Endothelial cell of umbilical vein (primary cell): ENCODE measurements around the gene CYP19A1. TPM values are rescaled to one million over a fixed set of nuclear protein-coding genes. Genes with fewer than 3 reads are reported as not detected.

Experiments used
- BruUV-seq: library from RNA; stranded (reverse); fragments of 400-500 nt; replicated peaks from 2 replicates; lab custom pipeline; 2021; lab: Mats Ljungman, UMichigan
- CTCF ChIA-PET: fragments of 300-600, 350-600 bp; sonication (Branson Sonifier 250); formaldehyde crosslinking; loops from one replicate; lab custom pipeline; 2021; ENCODE audit warnings: antibody characterized with exemption, inconsistent platforms; lab: Charles Lee
- POLR2A ChIA-PET: fragments of 300-600, 350-600 bp; sonication (Branson Sonifier 250); formaldehyde crosslinking; loops from one replicate; lab custom pipeline; 2021; ENCODE audit warnings: antibody characterized with exemption, inconsistent platforms; lab: Charles Lee
- DNase-seq: peaks from one replicate; pipeline ENCODE4 v3.0.0-alpha.2; 2011; ENCODE audit warnings: low read depth, low spot score
- FAIRE-seq: peaks from 2 replicates; lab custom pipeline; 2011; peaks lifted over from hg19 to GRCh38; lab: Jason Lieb, UNC
- H2AFZ ChIP-seq: 2 replicates; pipeline ENCODE4 v1.6.0; 2012; ENCODE audit warnings: low read depth, low read length, control low read depth, inconsistent platforms
- H3K27ac ChIP-seq: 2 replicates; pipeline ENCODE4 v1.5.1; 2011; ENCODE audit warnings: low read depth, mild to moderate bottlenecking, control low read depth, low read length, moderate library complexity; ENCODE audit not compliant: insufficient read depth
- H3K27me3 ChIP-seq, 2 experiments: 2 replicates each; pipeline versions ENCODE4 v1.6.0 to v1.6.1; 2011; ENCODE audit warnings: low read length in 2 of 2, mixed read lengths in 1 of 2; ENCODE audit not compliant: control insufficient read depth in 2 of 2, insufficient read depth in 2 of 2
- H3K36me3 ChIP-seq, 2 experiments: 2 replicates in 1 of 2; 3 replicates in 1 of 2; pipeline ENCODE4 v1.5.1; 2011; ENCODE audit warnings: low read length in 2 of 2, mild to moderate bottlenecking in 1 of 2, moderate library complexity in 1 of 2; ENCODE audit not compliant: control insufficient read depth in 2 of 2, insufficient read depth in 2 of 2; ENCODE audit errors: extremely low read depth in 1 of 2
- H3K4me1 ChIP-seq: 3 replicates; pipeline ENCODE4 v1.5.1; 2011; ENCODE audit warnings: mild to moderate bottlenecking, low read length; ENCODE audit not compliant: control insufficient read depth, insufficient read depth; ENCODE audit errors: extremely low read depth
- H3K4me2 ChIP-seq: 2 replicates; pipeline ENCODE4 v1.6.1; 2011; ENCODE audit warnings: low read length, control low read depth, mixed read lengths; ENCODE audit not compliant: insufficient read depth
- H3K4me3 ChIP-seq, 3 experiments: fragments of 200-600 bp in 1 of 3; sonication (generic), shearing (Covaris generic) in 1 of 3; replicated peaks in 1 of 3; 2 replicates each; pipeline ENCODE4 v1.5.1; 2011 to 2016; ENCODE audit warnings: control low read depth in 3 of 3, low read length in 3 of 3, mild to moderate bottlenecking in 2 of 3, inconsistent platforms in 1 of 3, low read depth in 1 of 3, moderate library complexity in 1 of 3; ENCODE audit not compliant: insufficient read depth in 1 of 3
- H3K79me2 ChIP-seq: 2 replicates; pipeline ENCODE4 v1.6.0; 2012; ENCODE audit warnings: low read length, inconsistent platforms; ENCODE audit not compliant: control insufficient read depth, insufficient read depth
- H3K9ac ChIP-seq: replicated peaks from 2 replicates; pipeline ENCODE3; 2011; ENCODE audit warnings: low read length, control low read depth; ENCODE audit not compliant: insufficient read depth; ENCODE audit errors: extremely low read depth
- H3K9me1 ChIP-seq: replicated peaks from 3 replicates; pipeline ENCODE4 v1.6.0; 2011; ENCODE audit warnings: mild to moderate bottlenecking, low read length; ENCODE audit not compliant: control insufficient read depth, insufficient read depth; ENCODE audit errors: extremely low read depth
- H3K9me3 ChIP-seq: replicated peaks from 2 replicates; pipeline ENCODE4 v1.5.1; 2012; ENCODE audit warnings: low read length, inconsistent platforms; ENCODE audit not compliant: control insufficient read depth, insufficient read depth
- H4K20me1 ChIP-seq: replicated peaks from 2 replicates; pipeline ENCODE3; 2011; ENCODE audit warnings: mild to moderate bottlenecking, low read length; ENCODE audit not compliant: control insufficient read depth, insufficient read depth; ENCODE audit errors: extremely low read depth
- CTCF ChIP-seq, 2 donors: IDR thresholded peaks; 1 replicate in 1 of 2; 2 replicates in 1 of 2; pipeline ENCODE4 v1.5.1; 2011; ENCODE audit warnings: low read length in 2 of 2, mild to moderate bottlenecking in 2 of 2, moderate library complexity in 2 of 2, control low read depth in 1 of 2, inconsistent platforms in 1 of 2, low read depth in 1 of 2; ENCODE audit not compliant: insufficient read depth in 1 of 2; ENCODE audit errors: extremely low read depth in 1 of 2
- EZH2 ChIP-seq: IDR thresholded peaks from 2 replicates; pipeline ENCODE4 v1.6.1; 2012; ENCODE audit warnings: borderline replicate concordance, low read depth, mild to moderate bottlenecking, moderate library complexity, low read length, inconsistent platforms; ENCODE audit not compliant: severe bottlenecking
- FOS ChIP-seq: IDR thresholded peaks from 2 replicates; pipeline ENCODE4 v1.6.1; 2011; ENCODE audit warnings: mild to moderate bottlenecking, low read length, moderate library complexity, borderline replicate concordance; ENCODE audit not compliant: insufficient read depth
- GATA2 ChIP-seq: IDR thresholded peaks from 2 replicates; pipeline ENCODE4 v1.7.0; 2011; ENCODE audit warnings: low read depth, mild to moderate bottlenecking, moderate library complexity, mixed read lengths, low read length; ENCODE audit not compliant: insufficient read length, insufficient read depth
- JUN ChIP-seq: IDR thresholded peaks from 2 replicates; pipeline ENCODE4 v1.6.1; 2011; ENCODE audit warnings: borderline replicate concordance, low read depth; ENCODE audit not compliant: insufficient read length, insufficient read depth
- MAX ChIP-seq: IDR thresholded peaks from 2 replicates; pipeline ENCODE4 v1.6.1; 2011; ENCODE audit not compliant: insufficient read depth, insufficient read length
- MYC ChIP-seq: IDR thresholded peaks from one replicate; pipeline ENCODE4 v1.6.1; 2011; ENCODE audit warnings: mild to moderate bottlenecking, low read depth, low read length
- dilution Hi-C: fragments of 300-500 bp; cut with MboI; formaldehyde crosslinking; loops from one replicate; pipeline ENCODE4 v1.15.0; 2019; ENCODE audit warnings: low sequenced_read_pairs; ENCODE audit not compliant: extremely low pct_ligation_motif_present
- intact Hi-C: fragments of 100-400 bp; cut with micrococcal nuclease; formaldehyde crosslinking; loops from one replicate; pipeline ENCODE4 v1.10.0; 2022
- polyA plus RNA-seq, 4 experiments: library from polyadenylated mRNA; depleted of rRNA in 3 of 4; stranded (reverse) in 3 of 4; unstranded in 1 of 4; fragments of >200 nt; gene quantifications; 2 replicates each; pipeline versions ENCODE4 v1.2.1 to v1.2.3, GENCODE V29; 2011 to 2012; ENCODE audit warnings: missing spikeins in 1 of 4
- total RNA-seq: library from RNA; stranded (reverse); gene quantifications from 2 replicates; pipeline ENCODE4 v1.2.3, GENCODE V29; 2021

The CYP19A1 gene
- total and polyA plus RNA-seq, 2 donors (not counting 3 experiments of a cell fraction or from before 2014, with no cell fraction given): not detected

- TF ChIP-seq GATA2 (no peak), EZH2 (no peak), CTCF (IDR thresholded peaks at IDR 0.05; ENCODE audit: extremely low read depth in 1 of 2, insufficient read depth in 1 of 2, low read depth in 1 of 2, low read length in 2 of 2) (no peak), MYC (no peak), MAX (no peak), FOS (no peak), JUN (no peak)
- dilution Hi-C loops (no loop called here), intact Hi-C loops (no loop called here)
- Histone ChIP-seq H3K9me1 (no peaks in the 10 kb centered on the region), H3K79me2 (no peaks in the 10 kb centered on the region), H3K4me1 (no peaks in the 10 kb centered on the region), H3K36me3 (no peaks in the 10 kb centered on the region), H3K27me3 (peaks cover 54 to 56% of the 10 kb centered on the region in 2 experiments), H2AFZ (no peak overlapping the region), H3K27ac (no peak overlapping the region), H4K20me1 (no peaks in the 10 kb centered on the region), H3K4me2 (no peak overlapping the region), H3K9me3 (no peaks in the 10 kb centered on the region), H3K4me3 (no peak overlapping the region), H3K9ac (no peak overlapping the region)
- FAIRE-seq: no peak
- BruUV-seq: no TSS peak
- ChIA-PET POLR2A (no interaction called here), CTCF (no interaction called here)
- no peak for DNase-seq
Measured at GRCh38 chr15:51356147-51356546, 17.8 kb upstream of the CYP19A1 start.
